ENCODE measurements around the gene RPS6KA5. TPM values are rescaled to one million over a fixed set of nuclear protein-coding genes. Genes with fewer than 3 reads are reported as not detected.

Gene RPS6KA5
- total and polyA plus RNA-seq, 7 donors = 0.94 to 20.0 (median 11.5) TPM

DNA sequence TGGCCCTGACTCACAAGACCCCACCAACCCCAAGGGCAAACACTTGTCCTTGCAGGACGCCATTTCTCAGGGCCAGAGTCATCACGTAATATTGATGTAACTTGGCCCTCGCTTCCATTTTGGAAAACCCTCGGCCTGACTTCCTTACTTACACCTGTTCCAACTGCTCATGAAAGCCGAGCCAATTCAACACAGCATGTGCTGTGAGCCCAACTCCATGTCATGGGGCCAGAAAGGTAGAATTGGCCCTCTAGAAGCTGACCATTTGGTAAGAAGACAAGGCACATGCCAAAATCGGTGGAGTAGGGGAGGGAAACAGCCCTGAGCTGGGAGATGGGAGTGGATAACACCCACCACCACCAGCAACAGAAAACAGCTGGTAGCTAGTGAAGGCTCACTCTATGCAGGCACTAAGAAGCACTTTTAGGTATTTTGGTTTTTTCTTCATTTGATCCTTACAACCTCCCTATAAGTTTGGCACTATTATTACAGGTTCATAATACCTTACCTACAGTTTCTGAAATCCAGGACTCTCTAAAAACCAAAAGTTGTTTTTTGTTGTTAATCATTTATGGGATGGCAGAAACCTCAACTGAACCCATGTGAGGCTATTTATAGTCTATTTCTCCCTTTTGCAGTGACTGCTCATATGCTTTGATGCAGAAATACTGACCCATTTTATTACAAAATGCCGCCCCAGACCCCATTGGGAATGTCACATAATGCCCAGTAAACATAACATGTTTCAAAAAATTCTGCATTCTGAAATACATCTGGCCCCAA is 250.7 kb downstream of the RPS6KA5 start:
- ATAC-seq = peak; percentile 29 to 69 (median 47)
- 44 to 66% (median 51%) methylated on average over 7 of the region's 7 CpGs for WGBS, 3 donors
- no peaks in the 10 kb centered on the region for H3K9me3 ChIP-seq
- peak in 1 of 2 donors; percentile 50 for DNase-seq
- H3K4me3 ChIP-seq = no peak overlapping the region
- intact Hi-C loops (cut with DNase I) = no loop called here
- H3K36me3 ChIP-seq (ENCODE audit: insufficient read depth in 1 of 2, low read depth in 1 of 2) = no peaks in the 10 kb centered on the region
- H3K4me1 ChIP-seq = peaks cover 60% of the 10 kb centered on the region
- H3K27ac ChIP-seq = peak overlapping the region; percentile 52
- no peak for TF ChIP-seq CTCF (IDR thresholded peaks at IDR 0.05)
- no peaks in the 10 kb centered on the region for H3K27me3 ChIP-seq (ENCODE audit: insufficient read depth in 3 of 3, low read length in 2 of 3)

- 85 to 86% (median 86%) methylated on average over 15 of the region's 15 CpGs for WGBS, 3 donors
- H3K27me3 ChIP-seq (ENCODE audit: insufficient read depth in 3 of 3, low read length in 2 of 3) = no peaks in the 10 kb centered on the region
- no peaks in the 10 kb centered on the region for H3K36me3 ChIP-seq (ENCODE audit: insufficient read depth in 1 of 2, low read depth in 1 of 2)
- intact Hi-C loops (cut with DNase I) = no loop called here
- peak in 1 of 2 donors; percentile 28 for DNase-seq
- peak overlapping the region; percentile 52 for H3K27ac ChIP-seq
- peaks cover 60% of the 10 kb centered on the region for H3K4me1 ChIP-seq
- no peak for TF ChIP-seq CTCF (IDR thresholded peaks at IDR 0.05)
- no peak for ATAC-seq
- H3K4me3 ChIP-seq = no peak overlapping the region
- no peaks in the 10 kb centered on the region for H3K9me3 ChIP-seq
These were observed 251.5 kb downstream of the RPS6KA5 start for GRCh38 chr14:90808759-90809529.

- Histone ChIP-seq H3K27me3 (ENCODE audit: insufficient read depth in 3 of 3, low read length in 2 of 3) (no peaks in the 10 kb centered on the region), H3K27ac (peak overlapping the region; percentile 34), H3K4me3 (no peak overlapping the region), H3K9me3 (no peaks in the 10 kb centered on the region), H3K36me3 (ENCODE audit: insufficient read depth in 1 of 2, low read depth in 1 of 2) (no peaks in the 10 kb centered on the region), H3K4me1 (peaks cover 56% of the 10 kb centered on the region)
- intact Hi-C loops (cut with DNase I) = no loop called here
- peak in 2 of 4 donors; percentile 14 to 48 for ATAC-seq
- 49 to 69% (median 50%) methylated on average over 6 of the region's 6 CpGs for WGBS, 3 donors
- no peak for TF ChIP-seq CTCF (IDR thresholded peaks at IDR 0.05)
- DNase-seq = peak in 1 of 2 donors; percentile 49
These were observed 253.4 kb downstream of the RPS6KA5 start for GRCh38 chr14:90807060-90807459.

GRCh38 chr14:90805662-90806540 is 254.5 kb downstream of the RPS6KA5 start:
- H3K36me3 ChIP-seq (ENCODE audit: insufficient read depth in 1 of 2, low read depth in 1 of 2) = no peaks in the 10 kb centered on the region
- no peak overlapping the region for H3K4me3 ChIP-seq
- peaks cover 55% of the 10 kb centered on the region for H3K4me1 ChIP-seq
- no peak overlapping the region for H3K27ac ChIP-seq
- intact Hi-C loops (cut with DNase I) = no loop called here
- ATAC-seq (peak in 2 of 4 donors; percentile 10 to 12), DNase-seq (peak; percentile 43 to 59)
- H3K9me3 ChIP-seq = no peaks in the 10 kb centered on the region
- no peak for TF ChIP-seq CTCF (IDR thresholded peaks at IDR 0.05)
- H3K27me3 ChIP-seq (ENCODE audit: insufficient read depth in 3 of 3, low read length in 2 of 3) = no peaks in the 10 kb centered on the region
- WGBS, 3 donors = 77 to 79% (median 77%) methylated on average over 21 of the region's 21 CpGs
